HepG2 (cell line): Measurements from ENCODE around the gene DDX19B. TPM values are rescaled to one million over a fixed set of nuclear protein-coding genes. Genes with fewer than 3 reads are reported as not detected.

Experiments used
- HCFC1 ChIP-seq: fragments of 150-350 bp; IDR thresholded peaks from 2 replicates; pipeline ENCODE4 v1.6.1; 2014; ENCODE audit warnings: low read depth, low read length
- HDAC2 ChIP-seq: sonication (generic); formaldehyde crosslinking; IDR thresholded peaks from 2 replicates; pipeline ENCODE4 v1.4.0; 2020; ENCODE audit warnings: missing genetic modification reagents
- HMGXB4 ChIP-seq, 2 experiments: sonication (generic) in 1 of 2; formaldehyde crosslinking in 1 of 2; IDR thresholded peaks; 2 replicates each; pipeline versions ENCODE4 v1.4.0 to v1.6.1; 2018 to 2020; ENCODE audit warnings: missing genetic modification reagents in 2 of 2, borderline replicate concordance in 1 of 2, low read depth in 1 of 2, mild to moderate bottlenecking in 1 of 2, missing biosample characterization in 1 of 2
- HNRNPUL1 ChIP-seq: fragments of 200-400 bp; formaldehyde crosslinking; IDR thresholded peaks from 2 replicates; pipeline ENCODE4 v1.6.1; 2017; ENCODE audit warnings: low read depth, mild to moderate bottlenecking, low read length, moderate library complexity
- MYPOP ChIP-seq: sonication (generic); formaldehyde crosslinking; IDR thresholded peaks from 2 replicates; pipeline ENCODE4 v1.8.1; 2023; ENCODE audit warnings: mild to moderate bottlenecking, moderate library complexity, missing genetic modification reagents
- RNF219 ChIP-seq: sonication (generic); formaldehyde crosslinking; IDR thresholded peaks from 2 replicates; pipeline ENCODE4 v1.5.0; 2020; ENCODE audit warnings: mild to moderate bottlenecking, missing genetic modification reagents
- RXRB ChIP-seq: IDR thresholded peaks from 2 replicates; pipeline ENCODE4 v1.6.1; 2016; ENCODE audit warnings: borderline replicate concordance, missing genetic modification reagents, missing compliant biosample characterization
- SKI ChIP-seq: fragments of 450-650 bp; IDR thresholded peaks from one replicate; pipeline ENCODE4 v1.6.1; 2018; ENCODE audit warnings: mild to moderate bottlenecking; ENCODE audit not compliant: partially characterized antibody
- TRIM22 ChIP-seq: fragments of 450-650 bp; IDR thresholded peaks from 2 replicates; pipeline ENCODE4 v1.6.1; 2017
- ZNF3 ChIP-seq: IDR thresholded peaks from 2 replicates; pipeline ENCODE4 v1.7.0; 2017; ENCODE audit warnings: inconsistent platforms
- ZNF710 ChIP-seq: sonication (generic); formaldehyde crosslinking; IDR thresholded peaks from 2 replicates; pipeline ENCODE4 v1.5.0; 2020; ENCODE audit warnings: mild to moderate bottlenecking, missing genetic modification reagents, borderline replicate concordance
- ZXDC ChIP-seq: sonication (generic); formaldehyde crosslinking; IDR thresholded peaks from 2 replicates; pipeline ENCODE4 v1.5.0; 2020; ENCODE audit warnings: mild to moderate bottlenecking, missing genetic modification reagents
- polyA plus RNA-seq, 8 experiments: library from polyadenylated mRNA; depleted of rRNA in 3 of 8; stranded (reverse) in 7 of 8; unstranded in 1 of 8; fragments of >200 nt; fragmentation: Illumina TruSeq in 4 of 8; extraction: Trizol in 4 of 8; gene quantifications; 2 replicates each; pipeline versions ENCODE4 v1.2.1 to v1.2.3, GENCODE V29; 2011 to 2016; ENCODE audit warnings: low read depth in 4 of 8, missing spikeins in 1 of 8, mixed read lengths in 1 of 8; ENCODE audit not compliant: insufficient read depth in 1 of 8
- total RNA-seq, 5 experiments: library from RNA; depleted of rRNA; stranded (reverse); fragments of >200 nt; fragmentation: Illumina TruSeq; extraction: Trizol; gene quantifications; 2 replicates each; pipeline ENCODE4 v1.2.3, GENCODE V29; 2016; ENCODE audit warnings: low read depth in 1 of 5

DDX19B gene
- total and polyA plus RNA-seq, 2 of the 13 experiments (the other 11 are each of a cell fraction or from before 2014, with no cell fraction given): 36.2 to 40.0 TPM

- TF ChIP-seq RNF219 (CRISPR knock-in tag) (no peak; the same call in 1 of the 2 replicates), MYPOP (CRISPR knock-in tag) (peak; percentile 86; the same call in 1 of the 2 replicates), HCFC1 (peak; percentile 39; the same call in 1 of the 2 replicates), HNRNPUL1 (no peak), SKI (peak; percentile 70), HMGXB4 (CRISPR knock-in tag; IDR thresholded peaks at IDR 0.05; ENCODE audit: borderline replicate concordance in 1 of 2, low read depth in 1 of 2) (peak; percentile 85 to 90), ZNF710 (CRISPR knock-in tag) (peak; percentile 88), TRIM22 (no peak), ZXDC (CRISPR knock-in tag) (no peak), RXRB (CRISPR knock-in tag) (peak; percentile 63), ZNF3 (CRISPR knock-in tag) (0 out of 2 replicates have a peak, but pooled peaks have one; percentile 40), HDAC2 (CRISPR knock-in tag) (peak; percentile 90)
These were observed at the start of gene DDX19B (continued) for GRCh38 chr16:70298988-70299938.
